Hematopoietic multipotent progenitor cell treated with erythropoietin and hydrocortisone succinate and interleukin-3 and kit ligand, for 17 days (in vitro differentiated cells): ENCODE measurements around the gene EGLN3.

Source experiments
- DNase-seq: peaks from one replicate; pipeline ENCODE4 v3.0.0-alpha.2; 2015; ENCODE audit warnings: low spot score

Gene EGLN3

DNA sequence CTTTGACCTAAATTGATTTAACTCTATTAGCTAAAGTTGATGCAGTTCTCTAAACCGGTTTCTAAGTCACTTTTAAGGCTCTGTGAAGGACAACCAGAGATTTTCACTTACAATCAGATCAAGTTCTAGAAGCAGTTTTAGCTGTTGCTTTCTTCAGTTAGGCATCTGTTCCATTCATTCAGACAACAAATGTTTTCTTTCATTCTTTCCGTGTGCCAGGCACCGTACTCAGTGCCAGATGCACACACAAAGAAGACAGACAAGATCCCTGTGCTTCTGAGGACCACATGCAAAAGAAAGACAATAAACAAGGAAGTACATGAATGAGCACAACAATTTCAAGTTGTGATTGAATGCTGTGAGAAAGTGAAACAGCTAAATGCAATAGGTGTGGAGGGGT lies 11.1 kb upstream of the EGLN3 start:
- DNase-seq: no peak

DNA sequence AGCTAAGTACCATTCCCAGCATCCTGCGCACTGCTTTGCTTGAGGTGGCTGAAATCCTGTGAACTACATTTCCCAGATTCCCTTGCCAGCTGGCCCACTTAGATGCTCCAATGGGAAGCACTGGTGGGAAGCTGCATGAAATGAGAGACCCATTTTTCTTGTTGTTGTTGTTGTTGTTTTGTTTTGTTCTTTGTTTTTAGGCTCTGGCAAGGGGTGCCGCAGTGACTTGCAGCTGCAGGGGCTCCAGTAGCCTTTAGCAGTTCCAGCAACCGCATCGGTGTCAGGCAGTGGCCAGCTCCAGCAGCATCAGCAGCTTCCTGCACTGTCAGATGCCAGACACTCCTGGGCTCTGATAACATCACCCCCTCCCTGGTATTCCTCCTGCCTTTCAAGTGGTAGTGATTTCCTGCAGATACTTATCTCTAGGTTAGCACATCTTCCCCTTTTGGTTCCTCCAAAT lies 8.8 kb upstream of the EGLN3 start:
- DNase-seq: no peak

DNA sequence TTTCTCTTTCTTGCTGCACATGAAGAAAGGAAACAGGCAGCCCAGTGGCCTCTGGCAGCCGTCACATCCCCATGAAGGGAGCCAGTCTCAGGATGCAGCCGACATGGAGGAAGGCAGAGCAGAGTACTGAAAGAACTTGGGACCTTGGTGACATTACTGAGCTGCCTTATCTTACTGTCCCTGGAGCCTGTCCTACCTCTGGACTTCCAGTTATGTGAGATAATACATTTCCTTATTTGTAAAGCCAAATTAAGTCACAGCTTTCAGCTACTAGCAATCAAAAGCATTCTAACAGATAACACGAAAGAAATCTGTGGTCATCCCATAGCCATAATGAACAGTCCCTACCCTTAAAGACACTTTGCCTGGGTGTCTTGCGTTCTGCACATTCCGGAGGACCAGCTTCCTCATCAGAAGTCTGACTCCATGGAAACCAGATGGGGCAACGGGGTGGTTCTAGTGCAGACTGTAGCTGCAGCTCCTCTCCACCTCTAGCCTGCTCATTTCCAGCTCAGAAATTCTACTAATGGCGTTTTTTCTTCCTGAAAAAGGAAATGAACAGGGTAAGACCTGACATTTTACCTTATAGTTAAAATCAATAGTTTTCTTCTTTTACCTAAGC lies 7.8 kb upstream of the EGLN3 start:
- DNase-seq: no peak

DNA sequence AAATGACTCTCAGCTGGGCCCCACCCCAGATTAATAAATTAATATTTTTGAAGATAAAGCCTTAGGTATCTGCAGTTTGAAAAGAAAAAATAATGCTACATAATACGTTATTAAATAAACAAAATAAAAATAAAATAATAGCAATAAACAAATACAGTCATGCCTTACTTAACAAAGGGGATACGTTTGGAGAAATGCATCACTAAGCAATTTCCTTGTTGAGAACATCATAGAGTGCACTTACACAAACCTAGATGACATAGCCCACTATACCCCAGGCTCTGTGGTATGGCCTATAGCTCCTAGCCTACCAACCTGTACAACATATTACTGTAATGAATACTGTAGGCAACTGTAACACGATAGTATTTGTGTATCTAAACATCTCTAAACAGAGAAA lies 7.1 kb upstream of the EGLN3 start:
- DNase-seq: no peak

DNA sequence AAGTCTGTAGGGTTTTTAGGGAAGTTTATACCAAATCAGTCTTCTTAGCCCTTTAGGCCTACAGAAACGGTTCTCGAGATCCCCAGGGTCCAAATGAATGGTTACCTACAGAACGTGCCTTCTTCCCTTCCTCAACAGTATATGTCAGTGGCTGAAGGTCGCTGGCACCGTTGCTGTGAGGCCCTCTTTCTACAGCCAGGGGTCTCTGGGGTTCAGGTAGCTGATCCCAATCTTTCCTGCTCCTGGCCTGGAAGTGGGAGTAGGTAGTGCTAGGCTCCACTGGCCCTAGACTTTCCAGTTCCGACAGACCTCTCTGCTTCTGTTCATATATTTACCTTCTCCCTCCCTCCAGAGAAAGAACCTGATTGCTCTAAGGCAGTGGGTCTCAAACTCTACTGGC lies 6.4 kb upstream of the EGLN3 start:
- no peak for DNase-seq

DNA sequence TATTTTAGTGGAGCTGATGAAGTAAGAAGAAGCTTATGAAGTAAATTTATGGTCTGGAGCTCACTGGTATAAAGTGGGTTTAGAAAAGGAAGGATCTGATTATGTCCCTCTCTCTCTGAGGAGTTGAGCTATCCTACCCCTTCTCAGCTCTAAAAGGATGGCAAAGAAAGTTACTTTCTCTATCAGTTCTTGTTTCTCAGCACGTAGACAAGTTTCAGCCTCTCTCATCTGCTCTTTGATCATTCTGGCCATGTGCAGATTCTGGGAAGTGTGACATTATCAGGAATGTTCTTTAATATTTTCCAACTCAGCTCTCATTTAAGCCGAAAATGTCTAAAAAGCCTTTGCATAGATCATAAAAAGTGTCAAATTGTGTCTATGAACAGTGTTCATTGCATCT lies 5.8 kb upstream of the EGLN3 start:
- no peak for DNase-seq

DNA sequence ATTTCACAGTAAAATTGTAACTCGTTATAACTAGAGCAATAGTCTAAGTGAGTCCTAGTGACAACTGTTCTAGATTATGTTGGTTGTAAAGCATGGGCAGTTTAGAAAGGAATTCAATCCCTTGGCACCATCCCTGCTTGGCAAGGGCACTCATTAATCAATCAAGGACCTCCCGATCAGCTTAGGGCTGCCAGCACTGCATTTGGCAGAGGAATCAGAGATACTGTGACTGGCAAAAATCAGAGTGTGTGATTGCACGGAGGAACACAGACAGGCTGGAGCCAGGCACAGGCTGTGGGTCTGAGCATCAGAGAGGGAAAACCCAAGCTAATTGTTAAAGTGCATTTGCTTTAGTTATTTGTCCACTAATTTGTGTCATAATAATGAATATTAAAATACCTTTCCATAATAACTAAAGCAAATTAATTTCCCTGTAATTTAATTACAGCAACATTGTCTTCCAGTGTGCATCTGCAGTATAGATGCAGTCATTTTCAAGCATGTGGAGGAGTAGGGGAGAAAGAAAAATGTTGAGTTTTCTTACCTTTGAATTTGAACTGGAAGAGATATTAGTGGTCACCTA lies 3.2 kb upstream of the EGLN3 start:
- no peak for DNase-seq

DNA sequence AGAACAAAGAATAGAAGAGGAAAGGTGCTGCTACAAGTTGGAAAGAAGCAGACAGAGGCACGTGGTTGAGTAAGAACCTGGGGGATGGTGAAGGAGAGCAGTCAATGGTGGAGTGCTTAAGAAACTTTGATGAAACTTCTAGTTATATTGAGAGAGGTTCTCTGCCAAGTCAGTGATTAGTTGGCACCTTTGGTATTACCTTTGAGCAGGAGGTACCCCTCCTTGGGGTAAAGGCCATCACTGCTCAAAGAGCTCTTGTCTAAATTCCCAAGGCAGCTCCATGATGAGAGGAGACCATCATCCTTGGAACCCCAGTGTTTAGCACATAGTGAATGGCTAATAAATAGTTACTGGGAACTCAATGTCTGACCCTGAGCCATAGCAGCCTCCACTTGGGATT lies 1.7 kb upstream of the EGLN3 start:
- no peak for DNase-seq

DNA sequence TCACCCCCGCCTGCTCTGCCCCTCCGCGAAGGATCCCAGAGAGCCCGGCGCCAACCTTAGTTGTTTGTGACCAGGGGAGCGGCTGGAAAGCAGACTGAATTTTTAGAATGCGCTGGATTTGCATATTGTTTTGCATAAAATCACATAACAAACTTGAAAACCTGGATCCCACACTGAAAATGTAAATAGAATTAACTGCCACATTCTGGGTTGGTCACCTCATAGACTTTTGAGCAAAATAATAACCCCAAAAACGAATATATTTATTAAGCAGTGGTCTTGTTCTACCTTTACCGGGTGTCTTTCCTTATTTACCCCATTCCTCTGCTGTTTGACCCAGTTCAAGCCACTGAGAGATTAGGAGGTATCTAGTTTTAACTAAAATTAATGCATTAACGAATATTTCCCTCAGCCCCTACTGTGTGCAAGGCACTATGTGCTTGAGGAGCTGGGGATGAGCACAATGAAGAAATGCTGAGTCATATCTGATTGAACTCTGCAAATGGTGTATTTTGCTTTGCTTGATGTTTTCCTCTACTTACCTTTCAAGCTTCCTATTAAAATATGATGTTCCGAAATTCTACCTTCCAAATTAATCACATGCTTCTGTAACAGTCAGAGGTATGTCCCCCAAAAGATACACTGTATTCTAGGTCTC lies 438 bp upstream of the EGLN3 start:
- peak; percentile 34 for DNase-seq

DNA sequence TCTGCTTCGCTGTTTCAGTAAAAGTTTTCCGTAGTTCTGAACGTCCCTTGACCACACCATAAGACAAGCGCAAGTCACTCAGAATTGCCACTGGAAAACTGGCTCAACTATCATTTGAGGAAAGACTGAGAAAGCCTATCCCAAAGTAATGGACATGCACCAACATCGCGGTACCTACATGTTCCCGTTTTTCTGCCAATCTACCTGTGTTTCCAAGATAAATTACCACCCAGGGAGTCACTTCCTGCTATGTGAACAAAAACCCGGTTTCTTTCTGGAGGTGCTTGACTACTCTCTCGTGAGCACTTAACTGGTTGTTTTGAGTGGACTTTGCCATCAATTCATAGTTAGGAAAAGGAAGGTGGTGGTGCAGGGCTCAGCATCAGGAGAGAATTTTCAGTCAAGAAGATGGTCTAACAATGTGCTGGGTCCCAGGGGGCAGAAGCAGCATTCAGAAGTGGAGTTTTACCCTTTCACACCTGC lies 1.4 kb downstream of the EGLN3 start:
- no peak for DNase-seq

DNA sequence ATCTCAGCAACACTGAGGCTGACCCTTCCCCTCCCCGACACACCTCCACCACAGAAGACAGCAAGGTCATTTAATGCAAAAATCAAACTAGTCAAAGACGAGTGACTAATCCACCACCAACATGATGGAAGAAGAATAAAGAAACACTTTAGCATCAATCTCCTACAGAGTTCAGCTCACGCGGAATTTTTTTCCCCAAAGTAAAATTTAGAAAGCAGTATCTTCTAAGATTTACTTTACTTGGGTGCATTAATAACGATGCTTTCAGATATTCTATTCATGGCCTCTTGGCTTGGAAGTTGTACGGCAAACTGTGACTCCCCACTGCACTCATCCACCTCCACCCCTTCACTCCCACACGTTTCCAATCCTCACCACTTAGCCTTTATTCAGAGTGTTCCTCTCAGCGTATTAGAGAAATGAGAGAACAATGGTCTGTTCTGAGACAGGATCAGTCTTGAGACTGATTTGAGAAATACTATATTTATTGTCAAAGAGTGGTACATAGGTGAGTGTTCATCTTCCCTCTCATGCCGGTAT lies 1.9 kb downstream of the EGLN3 start:
- no peak for DNase-seq

DNA sequence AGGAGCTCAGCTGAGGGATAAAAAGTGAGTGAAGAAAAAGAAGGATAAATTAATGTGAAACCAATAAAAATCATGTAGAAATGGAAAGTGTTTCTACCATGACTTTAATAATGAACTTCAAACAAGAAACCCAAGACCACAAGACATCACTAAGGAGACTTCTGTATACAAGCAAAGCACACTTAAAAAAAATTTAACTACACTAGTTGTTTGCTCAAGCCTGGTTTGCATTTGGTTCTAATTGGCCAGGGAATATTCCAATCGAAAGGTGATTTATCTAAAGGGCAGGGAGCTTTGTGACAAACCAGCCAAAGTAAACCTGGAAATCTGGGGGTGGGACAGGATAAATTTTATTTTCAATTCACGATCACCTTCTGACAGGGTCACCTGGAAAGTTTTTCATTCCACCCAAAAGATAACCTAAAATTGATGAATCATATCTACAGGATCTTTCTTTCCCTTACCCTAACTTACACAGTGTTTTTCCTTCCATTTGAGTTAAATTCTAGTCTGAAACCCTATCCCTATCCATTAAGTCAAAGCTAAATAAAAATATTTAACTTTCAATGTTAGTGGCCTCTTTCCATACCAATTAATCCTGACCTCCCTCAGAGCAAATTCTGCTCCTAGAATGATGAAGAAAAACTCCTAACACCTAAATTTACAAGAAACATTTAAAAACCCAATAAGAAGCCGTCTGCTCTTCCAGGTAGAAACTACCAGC lies 2.6 kb downstream of the EGLN3 start:
- DNase-seq: no peak

DNA sequence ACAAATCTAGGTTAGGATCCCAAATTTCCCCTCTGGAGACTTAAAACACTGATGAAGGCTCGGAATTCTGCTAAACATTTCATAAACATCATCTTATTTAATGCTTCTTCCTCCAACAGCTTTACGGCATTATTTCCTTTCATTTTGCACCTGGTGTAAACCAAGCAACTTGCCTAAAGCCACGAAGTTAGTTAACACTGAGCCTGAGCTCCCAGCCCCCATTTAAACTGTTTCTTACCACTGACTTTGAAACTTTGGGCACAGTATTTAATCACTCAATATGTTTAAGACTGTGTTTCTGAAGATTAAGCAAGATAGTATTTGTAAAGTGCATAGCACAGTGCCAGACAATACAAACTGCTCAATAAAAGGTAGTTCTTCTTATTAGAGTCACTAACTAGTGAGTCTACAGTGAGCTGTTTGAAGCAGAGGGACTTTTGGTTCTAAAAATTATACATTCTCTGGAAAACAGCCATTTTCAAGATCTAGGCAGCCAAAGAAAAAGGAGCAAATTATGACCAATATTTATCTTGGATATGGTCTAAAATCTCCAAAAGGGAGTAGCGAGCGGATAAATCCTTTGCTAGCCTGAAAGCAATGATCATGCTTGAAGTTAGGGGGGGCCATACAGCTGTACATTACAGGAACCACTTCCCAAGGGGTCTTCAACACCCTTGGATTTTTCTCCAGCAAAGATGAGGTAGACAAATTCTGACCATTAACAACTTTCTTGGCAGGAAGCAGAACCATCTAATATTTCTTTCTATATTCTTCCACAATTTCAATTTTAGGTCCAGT lies 4.0 kb downstream of the EGLN3 start:
- DNase-seq: no peak

DNA sequence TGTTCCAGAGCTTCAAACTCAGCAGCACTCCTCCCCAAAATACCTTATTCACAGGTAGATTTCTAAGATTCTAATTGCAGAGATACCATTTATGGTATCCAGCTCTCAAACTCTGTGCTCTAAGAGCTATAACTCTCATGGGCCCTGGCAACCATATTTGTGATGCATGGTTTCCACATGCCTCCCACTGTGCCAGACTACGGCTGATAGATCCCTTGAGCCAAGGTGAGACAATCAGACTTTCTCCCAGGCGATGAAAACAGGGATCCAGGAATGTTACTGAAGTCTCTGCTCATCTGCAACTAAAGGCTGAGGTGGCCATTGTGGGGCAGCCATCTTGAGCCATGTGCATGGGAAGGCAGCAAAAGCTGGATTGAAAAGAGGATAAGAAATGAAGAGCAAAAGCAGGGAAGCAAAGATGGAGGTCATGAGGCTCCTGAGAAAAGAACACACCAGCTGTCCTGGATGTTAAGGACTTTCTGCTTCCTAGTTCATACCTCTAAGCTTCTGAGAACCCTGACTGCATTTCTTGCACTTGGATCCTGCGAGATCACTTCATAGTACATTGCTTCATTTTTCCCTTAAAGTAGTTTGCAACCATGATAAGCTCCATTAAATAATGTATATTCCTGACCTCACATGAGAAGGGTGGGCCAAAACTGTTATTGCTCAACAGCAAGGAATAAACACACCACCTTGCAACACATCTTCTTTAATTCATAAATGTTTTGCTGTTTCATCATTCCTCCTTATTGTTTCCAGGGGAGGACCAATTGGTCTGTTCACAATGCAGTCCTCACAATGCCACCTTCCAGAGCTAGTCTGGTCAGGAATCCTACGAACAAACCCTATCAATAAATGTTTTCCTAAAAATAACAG lies 5.4 kb downstream of the EGLN3 start:
- DNase-seq: no peak

DNA sequence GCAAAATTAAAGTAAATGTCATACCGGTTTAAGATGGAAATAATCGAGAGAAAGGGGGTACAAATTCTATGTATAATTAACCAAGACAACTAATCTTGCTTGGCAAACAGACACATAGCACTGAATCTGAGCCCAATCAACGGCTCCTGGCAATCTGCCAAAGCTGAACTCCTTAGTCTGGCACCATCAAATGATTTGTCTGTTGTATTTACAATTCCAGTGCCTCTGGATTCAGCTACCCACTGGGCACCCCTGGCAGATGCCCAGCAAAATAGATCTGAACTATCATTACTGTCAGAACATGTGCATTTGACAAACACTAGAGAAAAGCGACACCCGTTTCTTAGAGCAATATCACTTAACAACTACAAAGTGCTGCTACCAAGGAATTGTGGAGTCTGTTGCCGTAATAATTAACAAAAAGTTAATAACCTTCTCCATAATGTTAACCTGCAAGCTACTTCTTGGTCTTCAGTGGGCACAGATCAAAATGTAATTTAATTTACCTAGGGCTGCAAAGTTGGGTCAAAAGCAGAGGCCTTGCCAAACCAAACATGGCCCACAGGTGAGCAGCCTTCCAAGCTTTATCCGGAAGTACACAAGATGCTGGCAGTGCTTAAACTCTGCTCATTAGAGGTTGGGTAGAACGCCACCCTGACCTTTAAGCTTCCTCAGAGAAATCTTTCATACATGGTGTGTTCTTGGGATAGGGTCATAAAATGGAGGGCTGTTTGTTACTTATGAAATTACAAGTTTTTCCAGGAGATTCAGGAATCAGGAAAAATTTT lies 7.6 kb downstream of the EGLN3 start:
- DNase-seq: peak; percentile 64

DNA sequence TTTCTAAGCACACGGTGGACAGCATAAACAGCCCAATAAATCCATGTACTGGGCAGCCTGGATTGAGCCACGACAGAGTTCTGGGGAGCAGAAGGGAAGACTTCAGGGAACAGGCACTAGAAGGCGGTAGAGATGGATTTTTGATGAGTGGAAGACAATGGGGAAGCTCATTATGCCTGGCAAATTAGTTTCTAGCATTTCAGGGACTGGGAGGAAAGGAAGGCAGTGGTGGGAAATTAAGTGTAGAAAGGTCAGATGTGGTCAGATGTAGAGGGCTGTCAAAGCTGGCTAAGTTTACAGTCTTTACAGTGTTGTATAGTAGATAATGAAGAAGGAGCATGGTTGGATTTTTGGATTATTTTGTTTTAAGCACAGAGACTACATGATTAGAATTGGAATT lies 9.2 kb downstream of the EGLN3 start:
- DNase-seq: no peak

DNA sequence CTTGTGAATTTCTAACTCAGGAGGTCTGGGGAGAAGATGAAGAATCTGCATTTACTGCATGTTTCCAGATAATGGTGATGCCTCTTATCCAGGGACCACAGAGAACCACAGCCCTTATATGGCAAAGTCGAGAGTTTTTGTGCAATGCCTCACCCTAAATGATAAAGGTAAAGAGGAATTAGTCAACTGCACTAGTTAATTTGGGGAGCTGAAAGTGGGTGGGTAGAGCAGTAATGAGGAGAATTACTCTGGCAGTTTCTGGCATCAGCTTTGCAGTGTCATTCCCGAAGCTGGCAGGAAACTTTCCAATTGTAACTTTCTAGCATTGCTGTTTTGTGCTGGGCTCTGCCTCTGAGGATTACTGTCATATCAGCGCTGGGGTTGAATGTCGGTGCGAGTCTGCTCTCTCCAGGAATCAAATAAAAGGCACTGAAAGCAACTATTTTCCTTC lies 10.3 kb downstream of the EGLN3 start:
- DNase-seq: peak; percentile 45

DNA sequence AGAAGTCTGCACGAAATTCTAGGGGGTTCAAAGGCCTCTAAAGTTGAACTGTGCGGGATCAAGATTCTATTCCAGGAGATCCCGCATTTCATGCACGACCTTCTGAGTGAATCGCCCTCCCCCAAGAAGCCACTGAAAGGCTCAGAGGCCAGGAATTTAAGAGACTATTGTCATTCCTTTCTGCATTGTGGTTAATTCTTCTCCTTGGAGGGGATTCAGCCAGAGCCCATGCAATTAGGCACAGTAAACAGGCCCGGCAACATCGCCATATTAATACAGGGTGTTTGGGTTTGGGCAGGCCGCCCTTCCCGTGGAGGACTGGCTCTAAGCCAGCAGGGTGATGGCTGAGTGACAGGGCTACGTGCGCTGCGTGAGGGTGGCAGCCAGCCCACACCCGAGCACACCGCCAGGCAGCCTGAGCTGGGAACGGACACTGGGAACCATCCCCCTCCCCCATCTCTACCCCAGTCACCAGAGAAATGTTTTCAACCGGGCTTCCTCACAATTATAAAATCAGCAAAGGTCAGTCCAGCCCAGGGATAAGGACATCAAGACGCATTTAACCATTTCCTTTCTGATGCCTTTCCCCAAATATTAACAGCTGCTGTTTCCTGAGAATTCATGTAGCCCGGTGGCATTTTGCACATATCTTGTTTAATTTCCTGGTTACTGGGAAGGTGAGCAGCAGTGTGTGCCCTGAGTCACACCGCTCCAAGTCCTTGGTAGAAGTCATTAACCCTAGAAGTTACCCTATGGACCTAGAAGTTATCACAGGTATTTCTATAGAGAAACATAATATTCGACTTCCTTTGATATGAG lies 12.5 kb downstream of the EGLN3 start:
- peak; percentile 87 for DNase-seq

DNA sequence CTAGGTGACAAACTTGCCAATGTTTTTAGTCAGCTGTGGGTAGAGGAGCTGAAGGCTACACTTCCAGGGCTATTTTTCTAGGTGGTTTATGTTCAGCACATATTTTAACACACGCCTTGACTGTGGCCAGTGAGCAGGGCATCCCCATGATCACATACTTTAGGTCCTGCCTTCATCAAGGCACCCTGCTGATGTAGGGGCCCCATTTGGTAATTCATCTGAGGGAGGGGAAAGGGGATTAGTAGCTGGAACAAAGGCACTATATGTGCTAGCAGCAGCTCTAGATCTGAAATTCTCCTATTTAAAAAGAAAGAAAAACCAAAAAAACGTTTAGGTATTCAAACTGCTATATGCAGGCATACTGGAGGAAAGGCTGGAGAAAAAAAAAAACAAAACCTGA lies 14.5 kb downstream of the EGLN3 start:
- DNase-seq: no peak
